Progenitor cell of endocrine pancreas (in vitro differentiated cells): ENCODE measurements around the gene GSTK1. TPM values are rescaled to one million over a fixed set of nuclear protein-coding genes. Genes with fewer than 3 reads are reported as not detected.

Source experiments
- DNase-seq: peaks from one replicate; pipeline ENCODE4 v3.0.0; 2021; ENCODE audit warnings: low spot score; ENCODE audit not compliant: unreplicated experiment
- H3K27ac Mint-ChIP-seq: 2 replicates; pipeline ENCODE4 v1.8.0; 2021; ENCODE audit warnings: mild to moderate bottlenecking, moderate library complexity, mixed read lengths
- H3K27me3 Mint-ChIP-seq: 2 replicates; pipeline ENCODE4 v1.8.0; 2021; ENCODE audit warnings: mixed read lengths
- H3K36me3 Mint-ChIP-seq: 2 replicates; pipeline ENCODE4 v1.8.0; 2022; ENCODE audit warnings: mixed read lengths; ENCODE audit not compliant: insufficient read depth
- H3K4me1 Mint-ChIP-seq: 2 replicates; pipeline ENCODE4 v1.8.0; 2021; ENCODE audit warnings: low read depth, mixed read lengths
- H3K4me3 Mint-ChIP-seq: 2 replicates; pipeline ENCODE4 v1.8.0; 2021; ENCODE audit warnings: low read depth, mild to moderate bottlenecking, moderate library complexity, mixed read lengths
- H3K9me3 Mint-ChIP-seq: 2 replicates; pipeline ENCODE4 v1.8.0; 2021; ENCODE audit warnings: low read depth, mixed read lengths
- total RNA-seq: library from RNA; stranded (reverse); gene quantifications from 2 replicates; pipeline ENCODE4 v1.2.1, GENCODE V29; 2021
- TF ChIP-seq, protein P1 (sequence below): fragments of 200-600 bp; sonication (generic); IDR thresholded peaks from one replicate; pipeline ENCODE4 v1.5.0; 2021; ENCODE audit warnings: antibody characterized with exemption, mild to moderate bottlenecking; ENCODE audit not compliant: unreplicated experiment

Gene GSTK1
- total RNA-seq, 1 donor from 2014 or later, result 110 TPM

DNA sequence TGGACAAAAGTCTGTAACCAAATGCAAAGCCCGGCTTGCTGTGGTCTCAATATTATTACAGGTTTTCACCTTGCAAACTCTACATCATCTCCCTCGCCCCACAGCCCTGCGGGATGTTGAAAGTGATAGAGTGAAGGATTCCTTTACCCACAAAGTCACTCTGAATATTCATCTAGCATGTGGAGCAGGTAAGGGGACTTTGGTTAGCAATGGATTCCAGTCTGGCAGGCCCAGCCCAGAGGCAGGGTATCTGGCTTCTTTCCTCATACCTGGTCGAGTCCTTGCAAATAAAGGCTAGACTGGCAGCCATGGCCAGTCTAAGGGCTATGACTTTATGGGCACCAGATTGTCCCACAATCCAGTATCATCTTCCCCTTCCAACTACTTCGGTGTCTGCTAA lies 38.2 kb upstream of the GSTK1 start:
- TF ChIP-seq, protein P1, sequence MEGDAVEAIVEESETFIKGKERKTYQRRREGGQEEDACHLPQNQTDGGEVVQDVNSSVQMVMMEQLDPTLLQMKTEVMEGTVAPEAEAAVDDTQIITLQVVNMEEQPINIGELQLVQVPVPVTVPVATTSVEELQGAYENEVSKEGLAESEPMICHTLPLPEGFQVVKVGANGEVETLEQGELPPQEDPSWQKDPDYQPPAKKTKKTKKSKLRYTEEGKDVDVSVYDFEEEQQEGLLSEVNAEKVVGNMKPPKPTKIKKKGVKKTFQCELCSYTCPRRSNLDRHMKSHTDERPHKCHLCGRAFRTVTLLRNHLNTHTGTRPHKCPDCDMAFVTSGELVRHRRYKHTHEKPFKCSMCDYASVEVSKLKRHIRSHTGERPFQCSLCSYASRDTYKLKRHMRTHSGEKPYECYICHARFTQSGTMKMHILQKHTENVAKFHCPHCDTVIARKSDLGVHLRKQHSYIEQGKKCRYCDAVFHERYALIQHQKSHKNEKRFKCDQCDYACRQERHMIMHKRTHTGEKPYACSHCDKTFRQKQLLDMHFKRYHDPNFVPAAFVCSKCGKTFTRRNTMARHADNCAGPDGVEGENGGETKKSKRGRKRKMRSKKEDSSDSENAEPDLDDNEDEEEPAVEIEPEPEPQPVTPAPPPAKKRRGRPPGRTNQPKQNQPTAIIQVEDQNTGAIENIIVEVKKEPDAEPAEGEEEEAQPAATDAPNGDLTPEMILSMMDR, result no peak
- Mint-ChIP-seq H3K9me3 (no peaks in the 10 kb centered on the region), H3K27ac (no peak overlapping the region), H3K4me1 (peaks cover 6% of the 10 kb centered on the region), H3K27me3 (peaks cover 24% of the 10 kb centered on the region), H3K4me3 (no peak overlapping the region), H3K36me3 (no peaks in the 10 kb centered on the region)
- no peak for DNase-seq

DNA sequence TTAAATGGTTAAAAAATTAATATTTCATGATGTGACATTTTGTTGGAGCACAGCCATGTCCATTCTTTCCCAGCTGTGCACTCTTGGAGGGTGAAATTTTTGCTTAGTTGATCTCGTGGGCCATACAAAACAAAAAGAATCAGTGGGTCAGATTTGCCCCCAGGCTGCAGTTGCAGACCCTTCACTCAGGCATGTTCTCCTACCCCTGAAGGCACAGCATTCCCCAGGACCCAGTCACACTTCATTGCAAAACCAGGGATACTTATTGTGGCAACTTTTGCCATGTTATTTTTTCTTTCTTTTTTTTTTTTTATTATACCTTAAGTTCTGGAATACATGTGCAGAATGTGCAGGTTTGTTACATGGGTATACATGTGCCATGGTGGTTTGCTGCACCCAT lies 35.4 kb upstream of the GSTK1 start:
- no peaks in the 10 kb centered on the region for H3K36me3 Mint-ChIP-seq
- TF ChIP-seq, protein P1, result no peak
- no peak overlapping the region for H3K27ac Mint-ChIP-seq
- peaks cover 3% of the 10 kb centered on the region for H3K4me1 Mint-ChIP-seq
- no peak overlapping the region for H3K4me3 Mint-ChIP-seq
- peaks cover 18% of the 10 kb centered on the region for H3K27me3 Mint-ChIP-seq
- no peak for DNase-seq
- no peaks in the 10 kb centered on the region for H3K9me3 Mint-ChIP-seq

DNA sequence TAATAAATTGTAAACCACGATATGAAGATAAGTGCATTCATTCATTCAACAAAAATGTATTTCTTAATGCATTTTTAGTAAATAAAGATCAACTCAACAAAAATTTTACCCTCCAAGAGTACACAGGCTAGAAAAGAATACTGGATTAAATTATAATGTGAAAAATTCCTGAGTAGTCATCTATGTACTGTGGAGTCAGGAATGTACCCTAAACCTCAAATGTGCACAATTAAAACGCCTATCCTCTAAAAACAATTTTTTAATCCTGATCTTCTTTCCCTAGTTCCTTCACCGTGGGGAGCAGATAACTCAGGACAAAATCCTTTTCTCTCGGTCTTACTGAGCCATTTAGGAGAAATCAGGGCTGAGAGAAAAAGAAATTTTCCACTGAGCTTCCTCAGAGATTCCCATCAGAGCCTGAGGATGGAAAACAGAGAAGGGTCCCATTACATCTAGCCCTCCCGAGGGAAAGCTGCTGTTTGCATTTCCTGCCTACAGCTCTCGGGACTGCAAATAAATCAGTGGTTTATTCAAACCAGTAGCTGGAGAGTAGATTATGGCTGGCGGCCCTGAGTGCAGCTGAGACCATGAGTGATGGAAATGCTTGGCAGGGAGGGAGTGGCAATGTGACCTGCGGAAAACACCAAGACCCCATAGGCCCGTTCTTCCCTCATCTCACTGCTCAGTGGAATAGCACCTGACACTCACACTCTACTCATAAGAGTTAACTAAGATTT lies 34.0 kb upstream of the GSTK1 start:
- H3K36me3 Mint-ChIP-seq, result no peaks in the 10 kb centered on the region
- peaks cover 9% of the 10 kb centered on the region for H3K27me3 Mint-ChIP-seq
- no peaks in the 10 kb centered on the region for H3K9me3 Mint-ChIP-seq
- TF ChIP-seq, protein P1, result no peak
- no peak overlapping the region for H3K4me3 Mint-ChIP-seq
- no peak overlapping the region for H3K27ac Mint-ChIP-seq
- H3K4me1 Mint-ChIP-seq, result peaks cover 3% of the 10 kb centered on the region
- DNase-seq, result no peak

DNA sequence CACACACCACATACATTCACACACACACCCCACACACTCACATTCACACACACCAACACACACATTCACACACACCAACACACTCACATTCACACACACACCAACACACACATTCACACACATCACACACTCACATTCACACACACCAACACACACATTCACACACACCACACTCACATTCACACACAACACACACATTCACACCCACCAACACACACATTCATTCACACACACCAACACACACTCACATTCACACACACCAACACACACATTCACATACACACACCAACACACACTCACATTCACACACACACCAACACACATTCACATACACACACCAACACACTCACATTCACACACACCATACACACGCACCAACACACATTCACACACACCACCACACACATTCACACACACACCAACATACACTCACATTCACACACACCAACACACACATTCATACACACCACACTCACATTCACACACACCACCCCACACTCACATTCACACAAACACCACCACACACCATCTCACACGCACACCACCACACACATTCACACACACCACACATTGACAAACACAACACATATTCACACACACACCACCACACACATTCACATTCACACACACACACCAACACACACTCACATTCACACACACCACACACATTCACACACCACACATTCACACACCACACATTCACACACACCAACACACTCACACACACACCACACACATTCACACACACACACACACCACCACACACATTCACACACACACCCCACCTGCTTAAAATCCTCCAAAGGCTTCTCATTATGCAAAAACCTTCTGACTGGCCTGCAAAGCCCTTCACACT lies 32.4 kb upstream of the GSTK1 start:
- no peak for DNase-seq
- H3K4me1 Mint-ChIP-seq, result peaks cover 3% of the 10 kb centered on the region
- no peak overlapping the region for H3K4me3 Mint-ChIP-seq
- H3K27ac Mint-ChIP-seq, result no peak overlapping the region
- peaks cover 6% of the 10 kb centered on the region for H3K27me3 Mint-ChIP-seq
- TF ChIP-seq, protein P1, result no peak
- no peaks in the 10 kb centered on the region for H3K36me3 Mint-ChIP-seq
- peaks cover 6% of the 10 kb centered on the region for H3K9me3 Mint-ChIP-seq

DNA sequence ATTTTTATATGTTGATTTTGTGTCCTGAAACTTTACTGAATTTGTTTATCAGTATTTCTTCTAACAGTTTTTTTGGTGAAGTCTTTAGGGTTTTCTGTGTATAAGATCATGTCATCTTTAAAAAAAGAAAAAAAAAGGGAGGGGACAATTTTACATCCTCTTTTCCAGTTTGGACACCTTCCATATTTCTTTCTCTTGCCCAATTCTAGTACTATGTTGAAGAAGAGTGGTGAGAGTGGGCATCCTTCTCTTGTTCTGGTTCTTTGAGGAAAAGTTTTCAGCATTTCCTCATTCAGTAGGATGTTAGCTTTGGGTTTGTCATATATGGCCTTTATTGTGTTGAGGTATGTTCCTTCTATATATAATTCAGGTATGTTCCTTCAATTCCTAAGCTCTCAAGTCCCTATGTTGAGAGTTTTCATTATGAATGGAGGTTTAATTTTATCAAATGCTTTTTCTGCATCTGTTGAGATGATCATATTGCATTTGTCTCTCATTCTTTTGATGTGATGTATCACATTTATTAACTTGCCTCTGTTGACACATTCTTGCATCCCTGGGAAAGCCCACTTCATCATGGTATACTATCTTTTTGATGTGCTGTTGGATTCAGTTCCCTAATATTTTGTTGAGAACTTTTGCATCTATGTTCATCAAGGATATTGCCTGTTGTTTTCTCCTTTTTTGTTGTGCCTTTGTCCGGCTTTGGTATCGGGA lies 29.3 kb upstream of the GSTK1 start:
- Mint-ChIP-seq H3K9me3 (peaks cover 21% of the 10 kb centered on the region), H3K27me3 (peaks cover 5% of the 10 kb centered on the region), H3K27ac (no peak overlapping the region), H3K4me3 (no peak overlapping the region), H3K4me1 (peaks cover 3% of the 10 kb centered on the region), H3K36me3 (no peaks in the 10 kb centered on the region)
- TF ChIP-seq, protein P1, result no peak
- DNase-seq, result no peak
